Myocyte (in vitro differentiated cells): ENCODE measurements around the gene CTNNA2. TPM values are rescaled to one million over a fixed set of nuclear protein-coding genes. Genes with fewer than 3 reads are reported as not detected.

Experiments
- DNase-seq: peaks from one replicate; pipeline ENCODE4 v3.0.0-alpha.2; 2012; ENCODE audit warnings: low read depth
- total RNA-seq: library from RNA; depleted of rRNA; stranded (reverse); fragments of >200 nt; gene quantifications from 2 replicates; pipeline ENCODE4 v1.2.3, GENCODE V29; 2014

Gene CTNNA2
- total RNA-seq, 1 donor from 2014 or later = 2.7 TPM

DNA sequence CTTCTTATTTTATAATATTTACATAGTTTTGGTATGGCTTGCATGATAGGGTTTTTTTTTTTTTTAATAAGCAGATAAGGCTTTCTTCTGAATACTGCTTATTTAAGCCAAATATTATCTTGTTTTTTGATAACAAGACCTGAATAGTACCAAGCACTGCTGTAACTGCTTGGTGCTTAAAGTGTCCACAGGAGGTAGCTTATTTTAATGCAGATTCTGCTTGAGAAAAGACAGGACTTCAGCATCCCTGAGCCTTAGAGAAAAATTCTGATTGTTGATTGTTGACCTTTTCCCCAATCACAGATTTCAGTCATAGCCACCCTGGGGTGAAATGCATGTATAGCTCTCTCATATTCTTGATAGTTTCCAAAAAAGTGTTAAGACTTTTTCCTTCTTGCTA, 336.4 kb downstream of the CTNNA2 start:
- no peak for DNase-seq

- DNase-seq = no peak
Observed at GRCh38 chr2:79849949-79850348, 337.1 kb downstream of the CTNNA2 start.

GRCh38 chr2:79850912-79851311, 338.1 kb downstream of the CTNNA2 start:
- no peak for DNase-seq

DNA sequence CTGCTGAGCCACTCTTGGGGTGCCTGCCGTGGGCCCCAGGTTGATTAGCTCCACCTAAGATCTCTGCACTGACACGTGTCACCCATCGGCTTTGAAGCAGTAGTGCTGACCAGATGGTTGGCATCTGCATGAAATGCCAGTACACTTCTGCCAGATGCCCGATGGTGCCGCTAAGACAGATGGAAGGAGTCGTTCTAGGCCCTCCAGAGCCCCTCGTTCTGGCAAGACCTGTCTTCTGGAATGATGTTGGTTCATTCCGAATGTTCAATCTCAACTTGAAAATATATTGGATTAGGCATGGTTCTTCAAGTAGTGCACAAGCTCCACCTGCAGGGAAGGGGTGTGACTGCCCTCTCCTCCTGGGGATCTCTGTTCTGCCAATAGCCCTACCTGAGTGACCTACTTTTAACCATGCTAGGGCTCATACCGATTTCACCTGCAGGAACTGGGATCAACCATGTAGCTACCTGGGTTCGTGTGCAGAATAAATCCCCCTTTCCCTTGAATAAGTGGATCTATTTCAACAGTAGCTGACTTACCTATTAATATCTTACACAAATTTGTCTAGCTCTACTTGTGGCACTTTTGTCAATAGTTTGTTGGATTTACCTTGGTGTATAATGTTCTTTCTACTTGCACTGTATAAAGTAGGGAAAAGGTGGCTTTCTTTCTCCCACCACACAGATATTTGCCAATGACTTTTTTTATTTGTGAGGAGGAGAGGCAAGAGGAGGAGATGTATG, 342.6 kb downstream of the CTNNA2 start:
- DNase-seq = peak; percentile 3

GRCh38 chr2:79857888-79858287, 345.0 kb downstream of the CTNNA2 start:
- no peak for DNase-seq

DNA sequence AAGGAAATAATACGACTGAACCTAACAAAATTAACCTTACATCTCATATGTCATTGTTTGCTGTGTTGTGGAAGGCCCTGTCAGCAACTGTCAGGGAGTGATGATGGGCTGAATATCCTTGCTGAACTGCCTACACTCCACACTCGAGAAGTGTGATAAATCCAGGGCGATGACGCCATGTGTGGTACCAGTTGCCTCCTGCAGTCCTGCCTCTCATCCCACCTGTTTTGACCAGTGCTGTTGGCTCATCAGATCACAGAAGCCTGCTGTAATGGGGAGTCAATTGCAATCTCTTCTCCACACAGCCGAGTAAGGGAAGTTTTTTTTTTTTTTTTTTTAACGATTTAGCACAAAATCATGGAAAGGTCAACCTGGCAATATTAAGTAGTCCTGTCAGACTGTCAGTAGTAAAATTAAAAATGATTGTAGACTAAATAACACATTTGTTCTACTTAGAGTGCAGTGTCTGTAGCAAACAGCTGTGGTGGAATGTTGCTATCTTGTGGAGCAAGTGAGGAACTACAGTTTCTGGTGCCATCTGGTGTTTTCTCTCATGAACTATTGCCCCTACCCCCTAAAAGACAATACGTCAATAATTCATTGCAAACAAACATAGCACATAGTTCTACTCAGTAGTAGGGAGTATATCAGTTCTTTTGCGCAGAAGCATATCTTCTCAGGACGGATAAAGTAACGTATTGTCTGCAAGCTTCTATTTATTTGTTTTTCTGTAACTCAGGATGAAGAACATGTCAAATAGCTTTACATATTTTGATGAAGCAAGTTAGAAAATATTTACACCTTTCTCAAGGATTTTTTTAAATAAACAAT, 347.6 kb downstream of the CTNNA2 start:
- peak; percentile 23 for DNase-seq

- DNase-seq = no peak
Observed at GRCh38 chr2:79861059-79861374, 348.2 kb downstream of the CTNNA2 start.

- no peak for DNase-seq
Observed at GRCh38 chr2:79862756-79863155, 349.9 kb downstream of the CTNNA2 start.

DNA sequence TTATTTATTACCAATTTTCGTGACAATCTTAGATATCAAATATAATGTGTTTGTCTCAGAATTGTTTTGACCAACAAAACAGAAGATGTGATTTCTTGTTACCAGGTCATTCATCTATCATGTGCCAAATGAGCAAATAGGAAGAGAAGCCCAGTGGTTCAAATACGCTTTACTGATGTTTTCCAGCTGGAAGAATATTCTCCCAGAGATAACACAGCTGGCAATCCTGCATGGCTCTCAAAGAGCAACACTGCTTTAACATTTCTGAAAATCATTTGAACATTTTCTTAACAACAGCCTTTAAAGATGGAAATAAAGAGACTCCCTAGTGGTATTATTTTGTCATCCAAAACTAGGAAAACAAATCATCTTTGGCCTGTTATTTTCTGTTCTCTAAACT, 359.8 kb downstream of the CTNNA2 start:
- no peak for DNase-seq

DNA sequence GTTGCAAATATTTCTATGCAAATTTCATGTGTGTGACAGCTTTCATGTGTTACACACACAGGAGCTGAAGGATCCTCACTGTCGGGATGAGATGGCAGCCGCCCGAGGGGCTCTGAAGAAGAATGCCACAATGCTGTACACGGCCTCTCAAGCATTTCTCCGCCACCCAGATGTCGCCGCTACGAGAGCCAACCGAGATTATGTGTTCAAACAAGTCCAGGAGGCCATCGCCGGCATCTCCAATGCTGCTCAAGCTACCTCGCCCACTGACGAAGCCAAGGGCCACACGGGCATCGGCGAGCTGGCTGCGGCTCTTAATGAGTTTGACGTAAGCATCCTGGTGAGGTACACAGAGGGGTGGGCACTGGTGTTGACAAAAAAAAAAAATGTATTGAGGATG, 361.2 kb downstream of the CTNNA2 start:
- no peak for DNase-seq

- peak; percentile 4 for DNase-seq
Observed at GRCh38 chr2:79876430-79876829, 363.6 kb downstream of the CTNNA2 start.

GRCh38 chr2:79882548-79882947, 369.7 kb downstream of the CTNNA2 start:
- DNase-seq = no peak

DNA sequence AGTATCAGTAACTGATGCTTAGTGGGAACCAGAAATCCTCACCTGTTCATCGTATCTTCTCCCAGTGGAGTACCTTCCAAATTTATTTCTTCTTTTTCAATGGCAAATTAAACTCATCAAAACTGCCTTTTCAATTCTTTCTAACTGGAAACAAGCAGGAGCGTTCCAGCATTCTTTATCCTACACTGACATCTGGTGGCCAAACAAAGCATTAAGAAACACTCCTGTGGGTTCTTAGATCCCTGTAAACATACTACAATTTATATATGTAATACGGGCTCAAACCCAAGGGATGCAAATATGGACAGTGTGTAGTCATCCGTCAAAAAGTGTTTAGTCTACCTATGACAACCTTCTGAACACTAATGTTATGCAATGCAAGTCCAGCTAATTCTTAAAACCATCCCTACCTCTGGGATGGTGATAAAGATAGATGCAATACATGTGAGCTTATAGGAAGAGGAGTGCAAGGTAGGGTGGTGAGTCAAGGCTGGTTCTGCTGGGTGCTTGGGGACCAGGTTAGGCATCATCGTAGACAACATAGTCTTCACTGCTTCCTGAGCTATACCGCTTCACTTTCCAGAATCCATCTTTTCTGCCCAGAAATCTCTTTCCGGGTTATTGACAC, 375.0 kb downstream of the CTNNA2 start:
- peak; percentile 63 for DNase-seq

- DNase-seq = no peak
Observed at GRCh38 chr2:79892123-79892522, 379.3 kb downstream of the CTNNA2 start.

DNA sequence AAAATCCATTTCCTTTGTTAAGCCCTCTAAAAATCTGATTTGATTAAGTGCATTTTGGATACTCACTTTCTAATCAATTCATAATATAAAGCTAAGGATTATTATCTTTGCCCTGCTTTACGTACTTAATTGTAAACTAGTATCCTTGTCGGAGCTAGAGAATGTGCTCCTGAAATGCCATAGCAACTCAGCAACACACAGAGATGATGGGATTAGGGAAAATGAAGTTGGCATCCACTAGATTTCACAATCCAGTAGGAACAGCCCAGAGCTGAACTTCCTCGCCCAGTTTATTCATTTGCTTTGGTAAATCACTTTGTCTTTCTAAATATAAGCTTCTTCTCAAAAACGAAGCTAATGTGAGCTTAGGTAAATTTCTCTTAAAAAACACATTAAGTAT, 386.3 kb downstream of the CTNNA2 start:
- DNase-seq = no peak

- DNase-seq = no peak
Observed at GRCh38 chr2:79901161-79901560, 388.3 kb downstream of the CTNNA2 start.

- DNase-seq = no peak
Observed at GRCh38 chr2:79903222-79904000, 390.6 kb downstream of the CTNNA2 start.

GRCh38 chr2:79906139-79906890, 393.5 kb downstream of the CTNNA2 start:
- DNase-seq = no peak

GRCh38 chr2:79909521-79909920, 396.7 kb downstream of the CTNNA2 start:
- DNase-seq = no peak

- peak; percentile 1 for DNase-seq
Observed at GRCh38 chr2:79910643-79911042, 397.8 kb downstream of the CTNNA2 start.

DNA sequence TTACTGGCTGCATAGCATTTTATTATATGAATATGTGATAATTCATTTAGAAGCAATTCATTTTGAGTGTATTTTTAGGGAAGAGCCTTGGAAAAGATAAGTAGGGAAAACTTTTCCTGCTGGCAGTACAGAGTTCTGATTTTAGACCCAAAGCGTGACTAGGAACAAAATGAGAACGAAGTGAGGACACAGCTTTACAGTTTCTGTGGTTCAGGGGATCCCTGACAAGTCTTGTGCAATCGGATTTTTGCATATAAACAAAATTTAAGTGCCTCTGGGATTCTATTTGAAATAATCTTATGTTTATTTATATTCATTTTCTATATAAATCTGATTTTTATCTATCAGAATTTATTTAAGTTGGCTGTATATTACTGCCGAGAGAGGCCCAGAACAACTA, 402.6 kb downstream of the CTNNA2 start:
- no peak for DNase-seq
